H1 (cell line): Measurements from ENCODE around the gene TACSTD2. TPM values are rescaled to one million over a fixed set of nuclear protein-coding genes. Genes with fewer than 3 reads are reported as not detected.

ENCODE experiments used
- polyA plus RNA-seq, 7 experiments: library from polyadenylated mRNA; depleted of rRNA in 3 of 7; stranded (reverse) in 5 of 7; unstranded in 2 of 7; fragments of >200 nt in 5 of 7; fragments of 200-250 nt in 2 of 7; gene quantifications; 1 replicate in 5 of 7; 2 replicates in 1 of 7; 4 replicates in 1 of 7; pipeline versions ENCODE4 v1.2.1 to v1.2.3, GENCODE V29; 2011 to 2013; ENCODE audit warnings: missing spikeins in 2 of 7, mixed read lengths in 2 of 7
- total RNA-seq: library from RNA; stranded (reverse); fragmentation: NEBNext Ultra II Directional; extraction: Animal tissue kit (Norgen Biotek cat#: 25700); gene quantifications from 2 replicates; pipeline ENCODE4 v1.2.1, GENCODE V29; 2021

Gene TACSTD2
- total and polyA plus RNA-seq, 2 of the 8 experiments (the other 6 are each of a cell fraction or from before 2014, with no cell fraction given), result 0.76 to 0.85 TPM

Other genes with a start within 250 kb of the TACSTD2 start
- gene OMA1, start 30.5 kb downstream of the TACSTD2 start, total RNA-seq, result 10.7 and 11.7 TPM in 2 replicates
- gene OMA1, start 30.5 kb downstream of the TACSTD2 start, polyA plus RNA-seq (2011; rRNA removed), result 4.2 and 7.7 TPM in 2 replicates
- 71.1 and 88.1 TPM in 2 replicates for gene MYSM1, start 122.8 kb upstream of the TACSTD2 start, total RNA-seq
- gene MYSM1, start 122.8 kb upstream of the TACSTD2 start, polyA plus RNA-seq (2011; rRNA removed), result 12.8 and 20.0 TPM in 2 replicates
- 10.9 and 13.5 TPM in 2 replicates for gene JUN, start 206.8 kb upstream of the TACSTD2 start, total RNA-seq
- 4.4 and 6.6 TPM in 2 replicates for gene JUN, start 206.8 kb upstream of the TACSTD2 start, polyA plus RNA-seq (2011; rRNA removed)